ENCODE data around the gene PSKH1.
"Not testable (repeated sequence)": the region's sequence is repeated elsewhere in the genome, so short reads cannot be mapped to it uniquely, and the experiment has no call there.

The PSKH1 gene

DNA sequence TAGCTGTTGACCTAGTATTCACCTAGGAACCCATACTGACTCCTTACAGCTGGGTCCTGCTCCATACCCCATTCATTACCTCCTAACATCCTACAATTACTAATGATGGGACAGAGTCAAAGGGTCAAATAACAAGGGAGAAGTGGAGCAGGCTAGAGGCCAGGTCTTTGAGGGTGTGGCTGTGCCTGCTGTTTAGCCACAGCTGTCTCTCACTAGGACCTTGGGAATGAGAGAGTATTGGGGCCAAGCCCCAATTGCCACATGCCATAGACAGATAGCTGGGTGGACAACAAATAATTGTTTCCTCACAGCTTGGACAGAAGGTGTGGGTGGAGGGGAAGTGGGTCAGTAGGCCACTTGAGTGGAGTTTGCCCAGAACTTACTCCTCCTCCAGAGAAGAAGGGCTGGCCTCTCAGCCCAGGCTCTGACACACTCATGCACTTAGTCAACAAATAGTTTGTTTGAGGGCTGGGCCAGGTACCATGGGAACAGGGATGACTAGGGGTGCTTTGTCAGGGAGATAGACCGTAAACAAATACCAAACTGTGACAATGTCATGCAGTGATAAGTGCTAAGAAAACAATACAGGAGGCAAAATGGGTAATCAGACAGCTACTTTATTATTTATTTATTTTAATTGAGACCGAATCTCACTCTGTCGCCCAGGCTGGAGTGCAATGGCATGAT is 35.4 kb upstream of the PSKH1 start:
- Mint-ChIP-seq H3K27ac (peak overlapping the region; percentile 88 to 94), H3K9me3 (no peaks in the 10 kb centered on the region), H3K4me1 (ENCODE audit: low read depth in 2 of 2) (peaks cover 28 to 32% of the 10 kb centered on the region in 2 donors), H3K4me3 (peak overlapping the region; percentile 21), H3K27me3 (no peaks in the 10 kb centered on the region), H3K36me3 (ENCODE audit: insufficient read depth) (peaks cover 17% of the 10 kb centered on the region)
- DNase-seq (peak in 2 of 3 experiments; percentile 35 to 42), ATAC-seq (replicated peaks) (peak; percentile 85)

DNA sequence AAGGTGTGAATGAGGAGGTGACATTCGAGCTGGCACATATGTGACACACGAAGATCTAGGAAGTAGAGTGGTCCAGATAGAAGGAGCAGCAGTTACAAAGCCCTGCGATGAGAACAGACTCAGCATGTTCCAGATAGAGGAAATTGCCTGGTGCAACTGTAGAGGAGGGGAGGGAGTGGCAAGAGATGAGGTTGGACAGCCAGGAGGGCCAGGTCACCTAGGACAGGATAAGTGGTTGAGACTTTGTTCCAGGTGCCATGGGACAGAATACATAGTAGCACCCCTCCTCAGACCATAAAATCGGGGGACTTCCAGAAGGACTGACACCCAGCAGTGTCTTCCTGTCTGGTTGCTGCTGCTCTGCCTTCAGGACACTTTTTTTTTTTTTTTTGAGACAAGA is 34.6 kb upstream of the PSKH1 start:
- H3K4me3 Mint-ChIP-seq: peak overlapping the region in 1 of 2 donors; percentile 21

DNA sequence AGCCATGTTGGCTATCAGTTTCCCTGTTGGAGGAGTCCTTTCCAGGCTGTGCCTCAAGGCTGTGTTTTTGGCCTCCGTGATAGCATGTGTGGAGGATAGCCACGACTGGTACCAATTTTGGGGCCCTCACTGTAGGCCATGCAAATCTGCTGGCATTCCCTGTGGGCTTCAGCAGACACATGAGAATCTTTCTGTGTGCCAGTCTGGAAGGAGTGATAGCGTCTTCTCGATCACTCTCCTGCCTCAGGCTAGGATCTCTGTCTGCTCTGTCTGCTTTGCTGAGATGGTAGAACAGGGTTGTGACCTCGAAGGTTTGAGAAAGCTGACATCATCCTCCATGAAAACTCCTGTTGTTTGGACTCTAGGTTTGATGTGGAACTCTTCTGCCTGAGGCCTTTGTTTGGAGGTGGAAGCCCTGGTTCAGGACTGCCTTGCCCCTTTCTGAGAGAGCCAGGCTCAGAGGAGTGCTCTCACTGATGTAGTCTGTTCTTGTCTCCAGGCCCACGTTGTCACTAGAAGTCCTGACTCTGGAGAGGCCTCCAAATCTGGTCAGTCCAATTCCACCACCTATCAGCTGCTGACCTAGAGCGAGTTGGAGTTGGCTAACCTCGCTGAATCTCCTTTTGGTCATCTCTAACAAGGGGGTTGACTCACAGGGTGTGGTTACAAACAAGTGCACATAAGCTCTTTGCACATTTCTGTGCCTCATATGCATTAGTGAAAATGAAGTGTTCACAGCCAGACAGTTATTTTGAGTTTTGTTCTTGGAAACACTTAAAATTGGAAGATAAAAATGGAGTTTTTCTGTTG is 32.3 kb upstream of the PSKH1 start:
- DNase-seq: no peak
- no peak overlapping the region for H3K4me3 Mint-ChIP-seq
- no peak for ATAC-seq (replicated peaks)
- H3K9me3 Mint-ChIP-seq: no peaks in the 10 kb centered on the region
- no peaks in the 10 kb centered on the region for H3K27me3 Mint-ChIP-seq
- peaks cover 21 to 30% of the 10 kb centered on the region in 2 donors for H3K4me1 Mint-ChIP-seq (ENCODE audit: low read depth in 2 of 2)
- H3K27ac Mint-ChIP-seq: no peak overlapping the region
- H3K36me3 Mint-ChIP-seq (ENCODE audit: insufficient read depth): peaks cover 23% of the 10 kb centered on the region

More for the DNA sequence above, 34.6 kb upstream of the PSKH1 start:
- peaks cover 17% of the 10 kb centered on the region for H3K36me3 Mint-ChIP-seq (ENCODE audit: insufficient read depth)
- H3K9me3 Mint-ChIP-seq: no peaks in the 10 kb centered on the region
- DNase-seq: no peak
- ATAC-seq (replicated peaks): peak; percentile 66
- no peaks in the 10 kb centered on the region for H3K27me3 Mint-ChIP-seq
- peak overlapping the region; percentile 88 to 94 for H3K27ac Mint-ChIP-seq
- H3K4me1 Mint-ChIP-seq (ENCODE audit: low read depth in 2 of 2): peaks cover 28 to 32% of the 10 kb centered on the region in 2 donors

DNA sequence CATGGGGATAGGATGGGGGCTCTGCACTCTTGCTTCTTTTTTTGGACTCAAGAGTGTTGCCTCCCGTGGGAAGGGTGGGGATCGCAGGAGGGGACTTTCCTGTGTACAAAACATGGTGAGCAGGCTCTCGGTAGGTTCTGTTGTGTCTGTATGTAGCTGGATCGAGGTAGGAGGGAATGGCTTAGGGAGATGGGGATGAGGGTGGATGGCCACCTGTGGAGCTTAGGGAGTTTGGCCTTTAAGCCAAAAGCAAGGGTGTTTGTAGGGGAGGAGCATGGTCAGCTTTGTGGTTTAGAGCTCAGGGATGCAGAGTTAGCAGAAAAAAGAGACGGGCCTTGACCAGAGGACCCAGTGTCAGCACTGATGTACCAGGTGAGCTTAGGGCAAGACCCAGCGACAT is 31.2 kb upstream of the PSKH1 start:
- H3K9me3 Mint-ChIP-seq: no peaks in the 10 kb centered on the region
- no peak for ATAC-seq (replicated peaks)
- no peak for DNase-seq
- peaks cover 28% of the 10 kb centered on the region for H3K36me3 Mint-ChIP-seq (ENCODE audit: insufficient read depth)
- H3K27me3 Mint-ChIP-seq: no peaks in the 10 kb centered on the region
- no peak overlapping the region for H3K27ac Mint-ChIP-seq
- no peak overlapping the region for H3K4me3 Mint-ChIP-seq
- peaks cover 17 to 27% of the 10 kb centered on the region in 2 donors for H3K4me1 Mint-ChIP-seq (ENCODE audit: low read depth in 2 of 2)

DNA sequence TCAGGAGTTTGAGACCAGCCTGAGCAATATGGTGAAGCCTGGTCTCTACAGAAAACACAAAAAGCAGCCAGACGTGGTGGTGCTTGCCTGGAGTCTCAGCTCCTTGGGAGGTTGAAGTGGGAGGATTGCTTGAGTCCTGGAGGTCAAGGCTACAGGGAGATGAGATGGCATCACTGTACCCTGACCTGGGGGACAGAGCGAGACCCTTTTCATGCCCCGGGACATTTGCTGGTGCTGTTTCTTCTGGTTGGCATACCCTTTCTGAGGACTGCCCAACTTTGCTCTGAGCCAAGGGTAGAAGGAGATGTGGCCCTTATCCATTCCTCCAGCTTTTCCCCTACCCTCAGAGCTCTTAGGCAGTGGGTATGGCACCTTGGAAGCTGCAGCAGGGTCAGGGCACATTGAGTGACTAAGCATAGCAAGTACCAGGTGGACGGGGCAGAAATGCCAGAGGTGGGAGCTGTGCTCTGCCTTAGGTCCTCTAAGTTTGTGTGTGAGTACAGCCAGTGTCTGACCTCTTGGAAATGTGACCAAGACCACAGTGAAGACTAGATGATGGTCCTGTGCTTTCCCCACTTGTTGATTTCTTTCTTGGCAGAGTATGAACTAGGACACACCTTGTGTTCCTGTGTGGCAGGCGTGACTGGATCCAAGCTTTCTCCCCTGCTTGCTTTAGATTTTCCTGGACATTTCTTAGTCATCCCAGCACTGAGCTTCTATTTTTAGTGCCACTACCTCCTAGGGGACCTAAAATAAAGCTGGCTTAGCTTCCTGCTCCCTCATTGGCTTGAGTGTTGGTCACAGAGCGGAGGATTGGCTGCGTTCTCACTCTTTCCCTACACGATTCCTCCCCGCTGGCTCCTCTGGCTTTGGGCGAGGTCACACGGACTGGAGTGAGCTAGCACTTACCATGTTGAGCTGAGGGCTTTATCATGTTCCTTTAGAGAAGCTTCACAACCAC is 30.2 kb upstream of the PSKH1 start:
- Mint-ChIP-seq H3K9me3 (no peaks in the 10 kb centered on the region), H3K27me3 (no peaks in the 10 kb centered on the region), H3K4me3 (no peak overlapping the region), H3K36me3 (ENCODE audit: insufficient read depth) (peaks cover 32% of the 10 kb centered on the region), H3K4me1 (ENCODE audit: low read depth in 2 of 2) (peaks cover 7 to 17% of the 10 kb centered on the region in 2 donors), H3K27ac (no peak overlapping the region)
- DNase-seq: no peak
- ATAC-seq (replicated peaks): no peak

DNA sequence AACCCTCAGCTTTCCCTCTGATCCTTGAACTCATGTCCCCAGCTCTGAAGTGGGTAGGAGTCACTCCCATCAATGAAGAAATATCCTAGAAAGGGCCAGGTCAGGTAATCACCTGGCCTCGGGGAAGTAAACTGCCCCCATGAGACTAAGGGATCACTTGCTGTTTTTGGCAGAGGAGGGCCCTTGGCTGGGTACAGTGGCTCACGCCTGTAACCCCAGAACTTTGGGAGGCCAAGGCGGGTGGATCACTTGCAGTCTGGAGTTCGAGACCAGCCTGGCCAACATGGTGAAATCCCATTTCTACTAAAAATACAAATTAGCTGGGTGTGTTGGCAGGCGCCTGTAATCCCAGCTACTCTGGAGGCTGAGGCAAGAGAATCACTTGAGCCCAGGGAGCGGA is 29.0 kb upstream of the PSKH1 start:
- not testable (repeated sequence) for H3K9me3 Mint-ChIP-seq; H3K27me3 Mint-ChIP-seq; H3K27ac Mint-ChIP-seq; H3K4me3 Mint-ChIP-seq; ATAC-seq (replicated peaks); DNase-seq
- peaks cover 31% of the 10 kb centered on the region for H3K36me3 Mint-ChIP-seq (ENCODE audit: insufficient read depth)
- peaks cover 0 to 12% of the 10 kb centered on the region in 2 donors for H3K4me1 Mint-ChIP-seq (ENCODE audit: low read depth in 2 of 2)

DNA sequence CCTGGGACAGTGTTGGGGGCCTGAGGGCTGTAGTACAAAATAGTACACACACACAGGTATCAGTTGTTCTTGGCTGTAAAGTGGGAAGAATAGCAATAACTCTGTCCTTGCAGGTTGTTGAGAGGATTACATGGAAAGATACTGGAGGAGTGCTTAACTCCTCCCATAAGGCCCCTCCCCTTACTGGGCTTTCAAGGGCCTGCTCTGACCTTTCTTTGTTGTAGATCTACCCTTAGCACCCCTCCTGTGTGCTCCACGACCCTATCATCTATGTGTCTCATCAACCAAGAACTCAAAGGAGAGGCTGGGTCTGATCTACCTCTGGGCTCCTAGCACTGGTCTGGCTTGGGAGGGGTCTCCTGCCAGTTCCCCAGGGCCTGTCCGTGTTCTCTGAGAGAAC is 28.5 kb upstream of the PSKH1 start:
- ATAC-seq (replicated peaks): no peak

DNA sequence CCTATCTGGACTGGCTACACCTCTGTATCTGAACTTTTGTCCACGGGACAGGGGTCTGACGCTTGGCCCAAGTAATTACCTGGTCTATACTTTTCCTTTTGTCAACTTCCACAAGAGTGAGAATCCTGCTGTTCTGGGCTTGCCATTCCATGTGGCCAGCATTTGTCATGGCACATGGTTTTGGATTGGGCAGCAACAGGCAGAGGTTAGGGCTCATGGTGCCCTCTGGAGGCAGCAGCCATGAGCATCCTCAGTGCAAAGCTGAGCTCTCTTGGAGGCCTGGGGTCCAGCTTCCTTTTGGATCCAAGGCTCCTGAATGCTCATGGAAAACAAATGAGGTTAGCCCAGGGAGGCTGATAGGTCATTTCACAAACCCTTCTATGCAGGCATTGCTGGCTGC is 27.7 kb upstream of the PSKH1 start:
- Mint-ChIP-seq H3K4me1 (ENCODE audit: low read depth in 2 of 2) (peaks cover 0 to 12% of the 10 kb centered on the region in 2 donors), H3K27ac (no peak overlapping the region), H3K27me3 (no peaks in the 10 kb centered on the region), H3K9me3 (no peaks in the 10 kb centered on the region), H3K36me3 (ENCODE audit: insufficient read depth) (peaks cover 34% of the 10 kb centered on the region), H3K4me3 (no peak overlapping the region)
- DNase-seq: no peak
- peak; percentile 44 for ATAC-seq (replicated peaks)

More for the DNA sequence above, 28.5 kb upstream of the PSKH1 start:
- Mint-ChIP-seq H3K36me3 (ENCODE audit: insufficient read depth) (peaks cover 31% of the 10 kb centered on the region), H3K4me3 (no peak overlapping the region), H3K4me1 (ENCODE audit: low read depth in 2 of 2) (peaks cover 0 to 12% of the 10 kb centered on the region in 2 donors), H3K9me3 (no peaks in the 10 kb centered on the region), H3K27me3 (no peaks in the 10 kb centered on the region), H3K27ac (peak overlapping the region in 1 of 2 donors; percentile 64)
- DNase-seq: no peak

DNA sequence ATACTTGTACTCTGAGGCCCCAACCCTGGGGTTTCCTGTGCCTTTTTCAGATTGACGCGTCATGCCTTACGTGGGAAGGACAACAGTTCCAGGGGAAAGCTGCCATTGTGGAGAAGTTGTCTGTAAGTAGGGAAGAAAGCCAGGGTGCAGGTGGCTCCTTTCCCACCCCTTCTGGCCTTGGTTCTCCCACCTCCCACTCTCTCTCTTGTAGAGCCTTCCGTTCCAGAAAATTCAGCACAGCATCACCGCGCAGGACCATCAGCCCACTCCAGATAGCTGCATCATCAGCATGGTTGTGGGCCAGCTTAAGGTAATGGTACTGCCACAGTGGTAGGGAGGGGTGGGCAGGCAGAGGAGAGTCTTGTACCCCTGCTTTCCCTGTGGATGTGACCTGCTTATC is 24.8 kb upstream of the PSKH1 start:
- H3K27me3 Mint-ChIP-seq: no peaks in the 10 kb centered on the region
- H3K36me3 Mint-ChIP-seq (ENCODE audit: insufficient read depth): peaks cover 50% of the 10 kb centered on the region
- H3K4me1 Mint-ChIP-seq (ENCODE audit: low read depth in 2 of 2): peaks cover 6 to 11% of the 10 kb centered on the region in 2 donors
- DNase-seq: no peak
- no peaks in the 10 kb centered on the region for H3K9me3 Mint-ChIP-seq
- H3K4me3 Mint-ChIP-seq: no peak overlapping the region
- no peak overlapping the region for H3K27ac Mint-ChIP-seq
- no peak for ATAC-seq (replicated peaks)

DNA sequence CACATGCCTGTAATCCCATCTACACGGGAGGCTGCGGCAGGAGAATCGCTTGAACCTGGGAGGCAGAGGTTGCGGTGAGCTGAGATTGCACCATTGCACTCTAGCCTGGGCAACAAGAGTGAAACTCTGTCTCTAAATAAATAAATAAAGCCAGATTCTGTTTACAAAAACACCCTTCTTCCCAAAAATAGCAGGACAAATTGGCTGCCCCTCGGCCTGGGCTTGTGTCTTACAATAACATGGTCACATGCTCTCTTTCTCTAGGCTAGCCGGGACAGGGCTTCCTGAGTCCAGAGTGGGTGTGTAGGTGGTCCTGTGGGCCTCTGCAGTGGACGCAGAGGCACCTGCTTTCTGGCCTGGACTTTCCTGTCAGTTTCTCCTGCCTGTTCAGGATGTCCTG is 23.4 kb upstream of the PSKH1 start:
- DNase-seq (no peak), ATAC-seq (replicated peaks) (no peak)
- Mint-ChIP-seq H3K27me3 (no peaks in the 10 kb centered on the region), H3K9me3 (no peaks in the 10 kb centered on the region), H3K27ac (no peak overlapping the region), H3K36me3 (ENCODE audit: insufficient read depth) (peaks cover 58% of the 10 kb centered on the region), H3K4me1 (ENCODE audit: low read depth in 2 of 2) (peaks cover 19 to 21% of the 10 kb centered on the region in 2 donors), H3K4me3 (no peak overlapping the region)

DNA sequence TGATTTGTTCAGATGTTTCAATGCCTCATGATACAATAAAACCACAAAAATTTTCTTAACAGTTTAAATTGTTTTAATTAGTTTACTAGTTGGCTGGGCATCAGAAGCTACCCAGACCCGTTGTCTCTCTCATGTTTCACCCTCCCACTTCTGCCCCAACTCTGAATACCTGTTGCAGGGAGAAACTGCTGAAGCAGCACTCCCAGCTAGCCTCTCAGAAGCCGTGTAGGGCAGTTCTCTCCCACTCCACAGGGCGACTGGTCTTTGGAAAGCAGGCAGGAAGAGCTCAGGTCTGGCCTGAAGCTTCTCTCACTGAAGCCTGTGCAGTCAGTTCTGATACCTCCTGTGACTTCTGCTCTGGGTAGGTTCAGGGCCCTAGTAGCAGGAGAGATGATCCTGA is 21.8 kb upstream of the PSKH1 start:
- H3K36me3 Mint-ChIP-seq (ENCODE audit: insufficient read depth): peaks cover 53% of the 10 kb centered on the region
- H3K27ac Mint-ChIP-seq: peak overlapping the region in 1 of 2 donors; percentile 96
- no peak for ATAC-seq (replicated peaks)
- no peaks in the 10 kb centered on the region for H3K9me3 Mint-ChIP-seq
- H3K27me3 Mint-ChIP-seq: no peaks in the 10 kb centered on the region
- H3K4me1 Mint-ChIP-seq (ENCODE audit: low read depth in 2 of 2): peaks cover 35% of the 10 kb centered on the region in 2 donors
- DNase-seq: no peak
- peak overlapping the region in 1 of 2 donors; percentile 93 for H3K4me3 Mint-ChIP-seq

DNA sequence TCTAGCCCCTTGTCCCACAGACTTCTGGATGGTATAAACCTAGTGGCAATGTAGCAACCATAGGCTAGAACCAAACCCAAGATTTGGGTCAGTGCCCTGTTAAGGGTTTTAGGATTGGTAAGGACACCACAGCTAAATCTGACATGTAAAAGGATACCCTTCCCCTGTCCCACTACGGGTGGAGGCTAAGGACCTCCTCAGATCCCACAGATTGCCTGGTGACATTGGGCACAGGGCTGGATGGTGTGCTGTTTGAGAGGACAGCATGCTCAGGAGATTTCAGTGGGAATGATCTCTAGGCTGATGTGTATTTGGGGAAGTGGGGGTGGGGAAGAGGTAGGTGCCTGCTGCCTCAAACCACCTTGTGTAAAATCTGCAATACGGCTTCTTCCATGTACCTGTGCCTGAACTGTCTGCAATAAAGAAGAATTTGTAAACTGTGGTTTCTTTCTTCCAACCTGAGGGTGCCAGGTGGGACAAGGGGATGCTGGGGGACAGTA is 20.9 kb upstream of the PSKH1 start:
- Mint-ChIP-seq H3K4me1 (ENCODE audit: low read depth in 2 of 2) (peaks cover 35 to 36% of the 10 kb centered on the region in 2 donors), H3K27ac (peak overlapping the region; percentile 91 to 96), H3K4me3 (peak overlapping the region; percentile 84 to 93), H3K9me3 (no peaks in the 10 kb centered on the region), H3K36me3 (ENCODE audit: insufficient read depth) (peaks cover 54% of the 10 kb centered on the region), H3K27me3 (no peaks in the 10 kb centered on the region)
- ATAC-seq (replicated peaks): no peak
- no peak for DNase-seq

All from effector memory CD8-positive, alpha-beta T cell (primary cell).